GM21367 (cell line): ENCODE measurements around the gene ZNF622.
"Not testable (repeated sequence)": the region's sequence is repeated elsewhere in the genome, so short reads cannot be mapped to it uniquely, and the experiment has no call there.

Experiments used
- ATAC-seq: cut with Tn5 transposase; IDR thresholded peaks from one replicate; pipeline ENCODE4 v1.9.1; 2021; ENCODE audit not compliant: unreplicated experiment

ZNF622 gene

DNA sequence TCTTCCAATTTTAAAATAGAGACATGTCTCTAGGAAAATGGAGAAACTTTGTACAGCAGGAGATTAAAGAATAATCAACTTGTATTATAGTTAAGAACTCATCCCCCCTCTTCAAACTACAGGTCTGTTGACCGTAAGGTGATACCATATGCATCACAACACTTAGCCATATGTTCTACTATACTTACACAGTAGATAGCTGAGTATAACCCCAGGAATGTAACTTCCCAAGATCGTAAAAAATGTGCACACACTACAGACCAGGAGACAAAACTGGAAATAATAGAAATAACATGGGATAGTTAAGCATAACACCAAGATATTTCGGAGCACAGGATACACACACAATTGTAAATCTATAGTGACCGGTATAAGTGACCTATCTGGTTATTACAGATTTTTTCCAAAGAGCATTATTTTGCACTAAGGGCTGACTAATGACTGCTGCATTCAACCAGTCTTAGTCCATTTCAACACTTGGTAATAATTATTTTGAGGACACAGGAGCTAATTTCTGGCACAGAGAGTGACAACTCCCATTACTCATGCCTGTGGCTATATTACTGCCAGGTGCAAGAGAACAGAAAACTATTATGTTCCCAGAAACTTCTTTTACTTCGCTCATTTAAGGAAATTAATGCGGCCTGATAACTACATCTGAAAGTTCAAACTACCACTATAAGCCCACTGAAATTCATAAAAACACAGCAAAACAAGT, 15.4 kb upstream of the ZNF622 start:
- ATAC-seq = no peak

GRCh38 chr5:16480144-16480543, 14.5 kb upstream of the ZNF622 start:
- ATAC-seq = no peak

GRCh38 chr5:16477541-16477940, 11.9 kb upstream of the ZNF622 start:
- ATAC-seq = no peak

- ATAC-seq = not testable (repeated sequence)
These were observed 10.8 kb upstream of the ZNF622 start for GRCh38 chr5:16476417-16476816.

GRCh38 chr5:16471387-16471786, 5.8 kb upstream of the ZNF622 start:
- ATAC-seq = no peak

GRCh38 chr5:16467363-16468219, 2.0 kb upstream of the ZNF622 start:
- peak; percentile 62 for ATAC-seq

DNA sequence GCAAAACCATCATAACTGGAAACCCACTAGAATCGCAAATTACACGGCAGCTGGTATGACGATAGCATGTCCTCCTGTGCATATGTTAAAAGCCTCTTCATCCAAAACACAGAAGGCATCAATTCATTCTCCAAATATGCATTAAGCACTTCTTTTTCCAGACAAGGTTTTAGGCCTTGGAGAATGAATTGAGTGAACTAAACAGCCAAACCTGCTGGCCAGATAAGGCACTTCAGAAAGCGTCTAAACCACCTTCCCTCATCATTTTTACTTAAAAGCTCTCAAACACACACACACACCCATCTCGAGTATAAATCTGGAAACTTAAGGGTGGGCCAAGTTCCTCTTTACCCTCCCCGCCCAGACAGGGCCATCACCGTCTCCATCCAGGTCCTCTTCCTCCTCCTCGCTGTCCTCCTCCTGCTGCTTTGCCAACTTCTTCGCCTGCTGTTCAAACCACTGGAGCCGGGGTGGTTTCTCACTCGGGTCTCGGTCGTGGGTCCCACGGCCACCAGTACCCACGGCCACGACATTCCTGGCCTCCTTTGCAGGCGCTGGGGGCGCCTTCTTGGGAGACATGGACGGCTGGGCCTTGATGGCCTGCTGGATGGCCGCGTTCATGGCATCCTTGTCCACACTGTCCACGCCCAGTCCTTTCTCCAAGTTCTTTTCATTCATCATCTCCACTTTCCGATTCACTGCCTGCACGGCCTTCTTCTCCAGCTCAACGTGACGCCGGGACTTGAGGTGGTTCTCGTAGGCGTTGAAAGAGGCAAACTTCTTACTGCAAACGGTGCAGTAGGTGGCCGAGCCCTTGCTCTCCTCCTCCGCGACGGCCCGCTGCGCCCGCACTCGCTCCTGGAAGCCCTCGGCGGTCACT, 696 bp downstream of the ZNF622 start:
- ATAC-seq = no peak

GRCh38 chr5:16464231-16464630, 1.4 kb downstream of the ZNF622 start:
- no peak for ATAC-seq

- no peak for ATAC-seq
These were observed 3.8 kb downstream of the ZNF622 start for GRCh38 chr5:16461782-16462181.

DNA sequence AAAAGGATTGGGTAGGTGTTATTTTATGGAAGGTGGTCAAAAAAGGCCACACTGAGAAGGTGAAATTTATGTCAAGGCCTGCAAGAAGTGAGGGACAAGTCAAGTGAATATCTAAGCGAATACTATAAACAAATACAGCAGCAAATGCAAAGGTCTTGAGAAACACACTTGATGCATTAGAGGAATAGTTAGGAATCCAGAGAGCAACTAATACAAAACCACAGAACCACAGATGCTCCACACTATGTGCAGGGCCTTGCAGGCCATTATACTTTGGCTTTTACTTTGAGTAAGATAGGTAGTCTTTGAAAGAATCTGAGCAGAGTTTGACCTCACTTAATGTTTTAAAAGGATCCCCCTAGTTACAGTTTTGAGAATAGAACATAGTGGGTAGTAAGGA, 4.6 kb downstream of the ZNF622 start:
- ATAC-seq = no peak

DNA sequence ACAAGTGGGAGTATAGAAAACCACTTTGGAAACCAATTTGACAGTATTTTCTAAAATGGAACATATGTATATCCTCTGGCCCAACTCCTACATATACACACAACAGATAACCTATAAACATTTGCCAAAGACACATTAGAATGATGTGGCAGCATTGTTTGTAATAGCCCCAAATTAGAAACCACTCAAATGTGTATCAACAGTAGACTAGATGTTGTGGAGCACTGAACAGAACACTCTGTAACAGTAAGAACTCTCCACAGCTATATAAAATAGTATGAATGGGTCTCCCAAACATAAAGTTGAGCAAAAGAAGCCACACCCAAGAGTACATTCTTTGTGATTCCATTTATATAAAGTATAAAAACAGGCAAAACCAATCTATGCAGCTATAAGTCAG, 6.1 kb downstream of the ZNF622 start:
- ATAC-seq = no peak

- no peak for ATAC-seq
These were observed 7.7 kb downstream of the ZNF622 start for GRCh38 chr5:16457853-16458252.

DNA sequence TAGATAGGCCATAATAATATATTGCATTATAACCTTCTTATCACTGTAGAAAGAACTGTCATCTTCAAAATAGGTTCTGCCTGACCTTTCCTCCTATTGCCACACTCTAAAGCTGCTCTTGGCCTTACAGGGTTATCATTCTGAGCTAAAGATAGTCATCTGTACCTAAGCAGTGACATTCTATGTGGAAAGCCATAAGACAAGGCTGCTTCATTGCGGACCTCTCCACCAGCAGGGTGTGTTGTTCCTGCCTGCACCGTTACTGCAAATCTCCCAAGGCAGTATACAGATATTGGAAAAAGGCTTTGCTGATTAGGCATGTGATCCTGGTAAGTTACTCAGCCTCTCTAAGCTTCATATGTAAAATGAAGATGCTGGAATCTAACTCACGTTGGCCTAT, 8.1 kb downstream of the ZNF622 start:
- no peak for ATAC-seq

DNA sequence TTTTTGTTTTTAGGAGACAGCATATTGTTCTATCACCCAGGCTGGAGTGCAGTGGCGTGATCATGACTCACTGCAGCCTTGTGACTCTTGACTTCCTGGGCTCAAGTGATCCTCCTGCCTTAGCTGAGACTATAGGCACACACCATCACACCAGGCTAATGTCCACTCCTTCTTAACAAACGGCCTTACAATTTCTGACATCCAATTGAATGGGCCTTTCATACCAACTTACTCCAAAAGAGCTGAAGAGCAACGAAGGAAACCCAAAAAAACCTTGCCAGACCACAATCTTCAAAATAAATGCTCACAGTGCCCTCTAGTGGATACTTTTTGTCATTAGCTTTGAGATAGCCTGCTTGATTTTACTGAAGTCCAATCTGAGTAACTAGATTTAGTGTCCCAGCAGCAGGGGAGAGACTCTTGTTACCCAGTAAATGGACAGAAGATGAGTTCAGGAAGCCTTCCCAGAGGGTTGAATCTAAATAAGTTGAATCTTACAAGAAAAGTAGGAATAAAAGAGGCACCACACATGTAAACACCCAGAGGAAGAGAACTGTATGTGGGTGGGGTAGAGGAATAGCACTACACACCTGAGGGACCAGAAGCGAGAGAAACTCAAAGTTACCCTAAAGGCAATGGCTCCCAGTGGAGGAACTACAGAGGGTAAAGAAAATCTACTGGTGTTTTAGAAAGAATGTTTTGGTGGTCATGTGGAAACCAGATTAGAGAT, 9.3 kb downstream of the ZNF622 start:
- ATAC-seq = peak; percentile 67

DNA sequence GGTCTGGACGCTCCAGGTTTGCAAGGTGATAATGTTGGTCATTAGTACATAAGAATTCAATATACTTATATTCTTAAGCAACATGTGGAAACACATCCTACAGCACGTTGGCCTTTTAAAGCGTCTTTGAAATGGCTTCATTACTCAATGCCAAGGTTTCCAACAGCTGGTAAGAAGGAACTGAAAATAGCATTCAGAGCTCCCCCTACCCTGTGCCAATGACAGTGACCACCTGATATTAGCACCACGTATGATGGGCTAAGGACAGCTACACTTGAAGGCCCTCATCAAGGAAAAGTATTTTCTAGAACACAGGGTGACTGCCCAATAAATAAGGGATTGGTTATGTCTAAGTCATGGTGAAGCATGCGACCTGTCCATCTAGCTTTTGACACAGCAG, 9.9 kb downstream of the ZNF622 start:
- no peak for ATAC-seq

GRCh38 chr5:16454686-16455085, 10.9 kb downstream of the ZNF622 start:
- ATAC-seq = no peak

- no peak for ATAC-seq
These were observed 12.0 kb downstream of the ZNF622 start for GRCh38 chr5:16453609-16454008.

- no peak for ATAC-seq
These were observed 15.4 kb downstream of the ZNF622 start for GRCh38 chr5:16450163-16450562.

DNA sequence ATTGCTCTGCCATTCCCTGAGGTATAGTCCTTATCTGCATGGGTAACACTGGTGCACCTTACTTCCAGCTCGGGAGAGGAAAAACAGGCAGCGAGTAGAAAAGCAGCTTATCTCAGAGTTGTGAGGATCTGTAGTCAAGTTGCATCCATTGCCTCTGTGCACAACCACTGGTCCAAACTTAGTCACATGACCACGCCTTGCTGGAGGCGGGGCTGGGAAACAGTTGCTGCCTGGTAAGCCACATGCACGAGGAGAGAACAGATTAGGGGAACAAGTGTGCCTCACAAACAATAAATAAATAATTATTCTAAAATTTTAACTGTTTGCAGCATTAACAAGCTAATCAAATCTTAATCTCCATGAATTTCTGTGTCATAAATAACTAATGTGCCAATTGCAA, 18.6 kb downstream of the ZNF622 start:
- ATAC-seq = no peak

GRCh38 chr5:16437977-16438376, 27.6 kb downstream of the ZNF622 start:
- no peak for ATAC-seq
